ENCODE results near the gene EIF4E2. TPM values are rescaled to one million over a fixed set of nuclear protein-coding genes. Genes with fewer than 3 reads are reported as not detected.

EIF4E2 gene
- total RNA-seq, 1 experiment from 2014 or later = 97.8 TPM

DNA sequence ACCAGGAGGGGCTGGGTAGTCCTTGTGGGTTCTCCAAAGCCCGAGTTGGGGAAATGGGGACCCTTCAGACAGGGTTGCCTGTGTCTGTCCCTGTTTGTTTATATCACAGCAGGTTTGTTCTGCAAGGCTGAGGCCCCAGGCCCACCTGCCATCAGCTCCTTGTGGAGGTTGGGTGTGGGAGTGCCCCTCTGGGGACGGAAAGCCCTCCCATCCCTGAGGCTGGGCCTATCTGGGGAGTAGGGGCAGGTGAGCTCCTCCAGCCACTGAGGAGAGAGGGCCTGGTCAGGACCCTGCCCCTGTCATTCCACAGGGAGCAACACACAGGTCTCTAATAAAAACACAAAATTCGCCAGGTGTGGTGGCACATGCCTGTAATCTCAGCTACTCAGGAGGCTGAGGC, 59.6 kb downstream of the EIF4E2 start (continued):
- TF ChIP-seq, protein P1, sequence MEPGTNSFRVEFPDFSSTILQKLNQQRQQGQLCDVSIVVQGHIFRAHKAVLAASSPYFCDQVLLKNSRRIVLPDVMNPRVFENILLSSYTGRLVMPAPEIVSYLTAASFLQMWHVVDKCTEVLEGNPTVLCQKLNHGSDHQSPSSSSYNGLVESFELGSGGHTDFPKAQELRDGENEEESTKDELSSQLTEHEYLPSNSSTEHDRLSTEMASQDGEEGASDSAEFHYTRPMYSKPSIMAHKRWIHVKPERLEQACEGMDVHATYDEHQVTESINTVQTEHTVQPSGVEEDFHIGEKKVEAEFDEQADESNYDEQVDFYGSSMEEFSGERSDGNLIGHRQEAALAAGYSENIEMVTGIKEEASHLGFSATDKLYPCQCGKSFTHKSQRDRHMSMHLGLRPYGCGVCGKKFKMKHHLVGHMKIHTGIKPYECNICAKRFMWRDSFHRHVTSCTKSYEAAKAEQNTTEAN (CRISPR knock-in tag; IDR thresholded peaks at IDR 0.05) = no peak
- TF ChIP-seq TEAD1 (CRISPR knock-in tag; IDR thresholded peaks at IDR 0.05) (no peak), FOXK1 (CRISPR knock-in tag; IDR thresholded peaks at IDR 0.05) (no peak), EMX1 (CRISPR knock-in tag; IDR thresholded peaks at IDR 0.05) (no peak), NFATC4 (CRISPR knock-in tag; IDR thresholded peaks at IDR 0.05) (no peak), ZNF317 (CRISPR knock-in tag; IDR thresholded peaks at IDR 0.05; ENCODE audit: borderline replicate concordance, low read depth) (no peak)
- TF ChIP-seq, protein P2, sequence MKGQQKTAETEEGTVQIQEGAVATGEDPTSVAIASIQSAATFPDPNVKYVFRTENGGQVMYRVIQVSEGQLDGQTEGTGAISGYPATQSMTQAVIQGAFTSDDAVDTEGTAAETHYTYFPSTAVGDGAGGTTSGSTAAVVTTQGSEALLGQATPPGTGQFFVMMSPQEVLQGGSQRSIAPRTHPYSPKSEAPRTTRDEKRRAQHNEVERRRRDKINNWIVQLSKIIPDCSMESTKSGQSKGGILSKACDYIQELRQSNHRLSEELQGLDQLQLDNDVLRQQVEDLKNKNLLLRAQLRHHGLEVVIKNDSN (CRISPR knock-in tag; IDR thresholded peaks at IDR 0.05) = no peak
- TF ChIP-seq, protein P3, sequence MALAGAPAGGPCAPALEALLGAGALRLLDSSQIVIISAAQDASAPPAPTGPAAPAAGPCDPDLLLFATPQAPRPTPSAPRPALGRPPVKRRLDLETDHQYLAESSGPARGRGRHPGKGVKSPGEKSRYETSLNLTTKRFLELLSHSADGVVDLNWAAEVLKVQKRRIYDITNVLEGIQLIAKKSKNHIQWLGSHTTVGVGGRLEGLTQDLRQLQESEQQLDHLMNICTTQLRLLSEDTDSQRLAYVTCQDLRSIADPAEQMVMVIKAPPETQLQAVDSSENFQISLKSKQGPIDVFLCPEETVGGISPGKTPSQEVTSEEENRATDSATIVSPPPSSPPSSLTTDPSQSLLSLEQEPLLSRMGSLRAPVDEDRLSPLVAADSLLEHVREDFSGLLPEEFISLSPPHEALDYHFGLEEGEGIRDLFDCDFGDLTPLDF (CRISPR knock-in tag; IDR thresholded peaks at IDR 0.05) = no peak

DNA sequence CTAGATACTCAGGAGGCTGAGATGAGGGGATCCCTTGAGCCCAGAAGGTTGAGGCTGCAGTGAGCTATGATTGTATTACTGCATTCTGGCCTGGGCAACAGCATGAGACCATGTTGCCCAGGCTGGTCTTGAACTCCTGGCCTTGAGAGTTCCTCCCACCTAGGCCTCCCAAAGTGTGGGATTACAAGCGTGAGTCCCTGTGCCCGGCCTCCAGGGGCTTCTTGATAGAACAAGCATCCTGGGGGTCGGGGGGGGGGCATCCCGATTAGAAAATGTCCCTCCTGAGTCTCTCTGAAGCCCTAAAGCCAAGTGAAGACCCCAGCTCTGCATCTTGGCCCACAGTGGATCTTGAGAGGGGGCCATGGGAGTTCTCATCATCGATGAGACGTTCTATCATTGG, 60.6 kb downstream of the EIF4E2 start:
- Mint-ChIP-seq H3K9me3 (no peaks in the 10 kb centered on the region), H3K36me3 (no peaks in the 10 kb centered on the region), H3K27ac (no peak overlapping the region), H3K27me3 (ENCODE audit: low read depth) (no peaks in the 10 kb centered on the region), H3K4me1 (no peaks in the 10 kb centered on the region), H3K4me3 (no peak overlapping the region)
- ATAC-seq = no peak
- TF ChIP-seq GTF2I (CRISPR knock-in tag; conservative IDR thresholded peaks at IDR 0.05) (no peak), MYBL2 (CRISPR knock-in tag; IDR thresholded peaks at IDR 0.05) (no peak), ESRRA (CRISPR knock-in tag; IDR thresholded peaks at IDR 0.05; ENCODE audit: borderline replicate concordance) (no peak), ZNF232 (CRISPR knock-in tag; IDR thresholded peaks at IDR 0.05) (no peak), TEAD1 (CRISPR knock-in tag; IDR thresholded peaks at IDR 0.05) (no peak), ETV6 (CRISPR knock-in tag; IDR thresholded peaks at IDR 0.05) (no peak), NFATC4 (CRISPR knock-in tag; IDR thresholded peaks at IDR 0.05) (no peak)
- TF ChIP-seq, protein P4, sequence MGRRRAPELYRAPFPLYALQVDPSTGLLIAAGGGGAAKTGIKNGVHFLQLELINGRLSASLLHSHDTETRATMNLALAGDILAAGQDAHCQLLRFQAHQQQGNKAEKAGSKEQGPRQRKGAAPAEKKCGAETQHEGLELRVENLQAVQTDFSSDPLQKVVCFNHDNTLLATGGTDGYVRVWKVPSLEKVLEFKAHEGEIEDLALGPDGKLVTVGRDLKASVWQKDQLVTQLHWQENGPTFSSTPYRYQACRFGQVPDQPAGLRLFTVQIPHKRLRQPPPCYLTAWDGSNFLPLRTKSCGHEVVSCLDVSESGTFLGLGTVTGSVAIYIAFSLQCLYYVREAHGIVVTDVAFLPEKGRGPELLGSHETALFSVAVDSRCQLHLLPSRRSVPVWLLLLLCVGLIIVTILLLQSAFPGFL (CRISPR knock-in tag; IDR thresholded peaks at IDR 0.05; ENCODE audit: borderline replicate concordance) = no peak
- TF ChIP-seq, protein P2 (CRISPR knock-in tag; IDR thresholded peaks at IDR 0.05) = no peak
- POLR2A ChIA-PET = no interaction called here
- CTCF ChIA-PET = interaction anchor here (0.6 to 2.8 kb wide), 13 partner anchors 9 to 118 kb away, joined by 3 to 19 read pairs (median 4); partner anchors contain the start of gene EFHD1
- no peak for DNase-seq (ENCODE audit: low spot score)

DNA sequence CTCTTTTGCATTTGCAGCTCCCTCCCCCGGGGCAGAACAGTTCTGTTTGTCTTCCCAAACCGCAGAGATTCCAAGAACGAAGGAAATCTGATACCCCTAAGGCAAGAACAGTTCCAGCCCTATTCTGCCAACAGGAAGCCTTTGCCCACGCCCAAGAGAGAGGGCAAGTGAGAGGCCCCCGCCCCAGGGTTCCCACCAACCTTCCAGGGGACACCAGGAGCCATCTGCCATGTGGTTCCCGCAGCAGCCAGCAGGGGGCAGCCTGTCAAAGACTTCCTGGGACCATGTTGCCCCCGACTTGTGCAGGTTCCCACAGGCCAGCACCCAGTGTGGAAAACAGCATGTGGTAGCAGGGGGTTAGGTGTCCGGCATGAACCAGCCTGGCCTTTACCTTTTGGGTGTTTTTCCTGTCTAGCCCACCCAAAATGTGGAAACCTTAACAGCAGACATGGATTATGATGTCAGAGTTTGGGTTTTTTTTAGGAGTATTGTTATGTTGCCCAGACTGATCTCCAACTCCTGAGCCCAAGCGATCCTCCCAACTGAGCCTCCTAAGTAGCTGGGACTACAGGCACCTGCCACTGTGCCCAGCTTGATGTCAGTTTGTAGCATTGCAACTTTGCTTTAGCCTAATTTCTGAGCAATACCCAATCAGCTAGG, 61.2 kb downstream of the EIF4E2 start:
- Mint-ChIP-seq H3K27me3 (ENCODE audit: low read depth) (no peaks in the 10 kb centered on the region), H3K4me3 (no peak overlapping the region), H3K36me3 (no peaks in the 10 kb centered on the region), H3K4me1 (no peaks in the 10 kb centered on the region), H3K9me3 (no peaks in the 10 kb centered on the region), H3K27ac (no peak overlapping the region)
- CTCF ChIA-PET = interaction anchor here (0.6 to 2.8 kb wide), 14 partner anchors 8 to 117 kb away, joined by 3 to 19 read pairs (median 4); partner anchors contain the start of gene EFHD1
- ATAC-seq (peak; percentile 79), DNase-seq (ENCODE audit: low spot score) (peak; percentile 86)
- POLR2A ChIA-PET = no interaction called here
- TF ChIP-seq, protein P5, sequence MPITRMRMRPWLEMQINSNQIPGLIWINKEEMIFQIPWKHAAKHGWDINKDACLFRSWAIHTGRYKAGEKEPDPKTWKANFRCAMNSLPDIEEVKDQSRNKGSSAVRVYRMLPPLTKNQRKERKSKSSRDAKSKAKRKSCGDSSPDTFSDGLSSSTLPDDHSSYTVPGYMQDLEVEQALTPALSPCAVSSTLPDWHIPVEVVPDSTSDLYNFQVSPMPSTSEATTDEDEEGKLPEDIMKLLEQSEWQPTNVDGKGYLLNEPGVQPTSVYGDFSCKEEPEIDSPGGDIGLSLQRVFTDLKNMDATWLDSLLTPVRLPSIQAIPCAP (CRISPR knock-in tag; IDR thresholded peaks at IDR 0.05) = no peak
- peak; percentile 68; the same call in 1 of the 2 replicates for TF ChIP-seq ZNF423 (CRISPR knock-in tag; IDR thresholded peaks at IDR 0.05)
- TF ChIP-seq NR3C1 (CRISPR knock-in tag; conservative IDR thresholded peaks at IDR 0.05; ENCODE audit: low read depth) = no peak
- no peak for TF ChIP-seq ZBTB21 (CRISPR knock-in tag; IDR thresholded peaks at IDR 0.05; ENCODE audit: borderline replicate concordance)
- TF ChIP-seq, protein P6, sequence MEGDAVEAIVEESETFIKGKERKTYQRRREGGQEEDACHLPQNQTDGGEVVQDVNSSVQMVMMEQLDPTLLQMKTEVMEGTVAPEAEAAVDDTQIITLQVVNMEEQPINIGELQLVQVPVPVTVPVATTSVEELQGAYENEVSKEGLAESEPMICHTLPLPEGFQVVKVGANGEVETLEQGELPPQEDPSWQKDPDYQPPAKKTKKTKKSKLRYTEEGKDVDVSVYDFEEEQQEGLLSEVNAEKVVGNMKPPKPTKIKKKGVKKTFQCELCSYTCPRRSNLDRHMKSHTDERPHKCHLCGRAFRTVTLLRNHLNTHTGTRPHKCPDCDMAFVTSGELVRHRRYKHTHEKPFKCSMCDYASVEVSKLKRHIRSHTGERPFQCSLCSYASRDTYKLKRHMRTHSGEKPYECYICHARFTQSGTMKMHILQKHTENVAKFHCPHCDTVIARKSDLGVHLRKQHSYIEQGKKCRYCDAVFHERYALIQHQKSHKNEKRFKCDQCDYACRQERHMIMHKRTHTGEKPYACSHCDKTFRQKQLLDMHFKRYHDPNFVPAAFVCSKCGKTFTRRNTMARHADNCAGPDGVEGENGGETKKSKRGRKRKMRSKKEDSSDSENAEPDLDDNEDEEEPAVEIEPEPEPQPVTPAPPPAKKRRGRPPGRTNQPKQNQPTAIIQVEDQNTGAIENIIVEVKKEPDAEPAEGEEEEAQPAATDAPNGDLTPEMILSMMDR (IDR thresholded peaks at IDR 0.05) = peak; percentile 86
- TF ChIP-seq, protein P7, sequence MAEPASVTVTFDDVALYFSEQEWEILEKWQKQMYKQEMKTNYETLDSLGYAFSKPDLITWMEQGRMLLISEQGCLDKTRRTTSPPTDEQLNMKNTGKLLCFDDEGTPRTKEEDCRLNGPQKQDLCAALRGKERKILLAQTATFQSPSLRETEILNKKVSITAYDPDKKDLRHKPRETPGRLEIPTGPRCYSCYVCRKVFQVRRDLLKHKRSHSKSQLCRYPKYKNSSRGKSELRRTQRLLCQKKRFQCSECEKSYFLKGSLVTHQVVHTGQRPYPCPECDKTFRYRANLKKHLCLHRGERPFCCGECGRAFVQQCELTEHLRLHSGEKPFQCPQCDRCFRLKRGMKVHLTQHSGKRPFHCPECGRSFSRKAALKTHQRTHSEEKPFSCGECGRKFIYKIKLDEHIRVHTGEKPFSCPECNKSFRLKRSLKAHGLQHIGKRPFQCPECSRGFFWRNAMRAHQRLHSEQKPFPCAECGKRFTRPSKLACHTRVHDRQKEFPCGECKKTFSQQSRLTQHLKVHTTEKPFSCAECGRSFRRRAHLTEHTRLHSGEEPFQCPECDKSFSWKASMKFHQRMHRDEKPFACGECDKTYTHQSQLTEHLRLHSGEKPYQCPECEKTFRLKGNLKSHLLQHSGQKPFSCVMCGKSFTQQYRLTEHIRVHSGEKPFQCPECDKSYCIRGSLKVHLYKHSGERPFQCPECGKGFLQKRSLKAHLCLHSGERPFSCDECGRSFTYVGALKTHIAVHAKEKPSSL (CRISPR knock-in tag; conservative IDR thresholded peaks at IDR 0.05) = no peak
- TF ChIP-seq, protein P8, sequence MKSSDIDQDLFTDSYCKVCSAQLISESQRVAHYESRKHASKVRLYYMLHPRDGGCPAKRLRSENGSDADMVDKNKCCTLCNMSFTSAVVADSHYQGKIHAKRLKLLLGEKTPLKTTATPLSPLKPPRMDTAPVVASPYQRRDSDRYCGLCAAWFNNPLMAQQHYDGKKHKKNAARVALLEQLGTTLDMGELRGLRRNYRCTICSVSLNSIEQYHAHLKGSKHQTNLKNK (CRISPR knock-in tag; IDR thresholded peaks at IDR 0.05) = no peak

Data from WTC11 (cell line).